Measurements from ENCODE around the gene GPRC5C.

Gene GPRC5C

GRCh38 chr17:74408262-74408661 lies 23.6 kb upstream of the GPRC5C start:
- DNase-seq: no peak

- DNase-seq: no peak
Measured at GRCh38 chr17:74408815-74409214, 23.1 kb upstream of the GPRC5C start.

- DNase-seq: no peak
Measured at GRCh38 chr17:74410001-74410443, 21.9 kb upstream of the GPRC5C start.

GRCh38 chr17:74412581-74412980 lies 19.3 kb upstream of the GPRC5C start:
- no peak for DNase-seq

GRCh38 chr17:74413491-74413890 lies 18.4 kb upstream of the GPRC5C start:
- no peak for DNase-seq

- no peak for DNase-seq
Measured at GRCh38 chr17:74414510-74414909, 17.4 kb upstream of the GPRC5C start.

- DNase-seq: no peak
Measured at GRCh38 chr17:74415608-74416396, 16.1 kb upstream of the GPRC5C start.

- no peak for DNase-seq
Measured at GRCh38 chr17:74417178-74418045, 14.5 kb upstream of the GPRC5C start.

- no peak for DNase-seq
Measured at GRCh38 chr17:74419928-74420411, 11.9 kb upstream of the GPRC5C start.

- DNase-seq: no peak
Measured at GRCh38 chr17:74424117-74424516, 7.8 kb upstream of the GPRC5C start.

GRCh38 chr17:74424657-74425056 lies 7.2 kb upstream of the GPRC5C start:
- DNase-seq: no peak

GRCh38 chr17:74426551-74427047 lies 5.3 kb upstream of the GPRC5C start:
- no peak for DNase-seq

- no peak for DNase-seq
Measured at GRCh38 chr17:74427048-74427762, 4.7 kb upstream of the GPRC5C start.

- no peak for DNase-seq
Measured at GRCh38 chr17:74427763-74428153, 4.1 kb upstream of the GPRC5C start.

- no peak for DNase-seq
Measured at GRCh38 chr17:74429604-74430384, 2.1 kb upstream of the GPRC5C start.

- DNase-seq: no peak
Measured at GRCh38 chr17:74430385-74430705, 1.5 kb upstream of the GPRC5C start.

- no peak for DNase-seq
Measured at GRCh38 chr17:74430706-74431567, 951 bp upstream of the GPRC5C start.

GRCh38 chr17:74432424-74432690 lies 469 bp downstream of the GPRC5C start:
- DNase-seq: no peak

- DNase-seq: no peak
Measured at GRCh38 chr17:74432766-74433391, 991 bp downstream of the GPRC5C start.

GRCh38 chr17:74433421-74434121 lies 1.7 kb downstream of the GPRC5C start:
- no peak for DNase-seq

Measured in CD4-positive, alpha-beta T cell treated with Interleukin-17A for 1 hour (primary cell).